A549 (cell line): Measurements from ENCODE around the gene ABCA3.

Source experiments
- POLR2AphosphoS2 ChIP-seq: conservative IDR thresholded peaks from 2 replicates; pipeline ENCODE4 v1.6.1; 2012; ENCODE audit warnings: low read length, improper control_type of control experiment, inconsistent platforms
- TFCP2L1 ChIP-seq: fragments of 250-450 bp; sonication (Bioruptor Pico); IDR thresholded peaks from 2 replicates; pipeline ENCODE4 v1.5.0; 2021; ENCODE audit warnings: mild to moderate bottlenecking
- TF ChIP-seq, protein P1 (sequence below): fragments of >200 bp; sonication (Bioruptor Twin); formaldehyde crosslinking; IDR thresholded peaks from 3 replicates; pipeline ENCODE4 v1.5.1; 2016

DNA sequence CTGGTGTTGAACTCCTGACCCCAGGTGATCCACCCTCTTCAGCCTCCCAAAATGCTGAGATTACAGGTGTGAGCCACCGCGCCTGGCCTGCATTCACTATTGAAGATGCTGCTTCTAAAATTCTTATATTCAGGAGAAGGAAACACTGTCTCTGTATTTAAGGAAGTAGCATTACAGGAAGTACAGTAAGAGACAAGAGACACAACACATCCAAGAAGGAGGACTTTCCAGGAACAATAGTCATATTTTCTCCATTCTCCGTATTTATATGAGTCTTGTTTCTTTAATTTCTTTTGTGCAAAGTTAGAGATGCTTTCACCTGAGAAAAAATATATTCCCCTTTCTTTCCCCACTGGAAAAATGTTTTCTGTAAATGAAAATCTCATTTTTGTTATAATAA is 18.3 kb upstream of the ABCA3 start:
- TF ChIP-seq TFCP2L1, result no peak
- TF ChIP-seq, protein P1, sequence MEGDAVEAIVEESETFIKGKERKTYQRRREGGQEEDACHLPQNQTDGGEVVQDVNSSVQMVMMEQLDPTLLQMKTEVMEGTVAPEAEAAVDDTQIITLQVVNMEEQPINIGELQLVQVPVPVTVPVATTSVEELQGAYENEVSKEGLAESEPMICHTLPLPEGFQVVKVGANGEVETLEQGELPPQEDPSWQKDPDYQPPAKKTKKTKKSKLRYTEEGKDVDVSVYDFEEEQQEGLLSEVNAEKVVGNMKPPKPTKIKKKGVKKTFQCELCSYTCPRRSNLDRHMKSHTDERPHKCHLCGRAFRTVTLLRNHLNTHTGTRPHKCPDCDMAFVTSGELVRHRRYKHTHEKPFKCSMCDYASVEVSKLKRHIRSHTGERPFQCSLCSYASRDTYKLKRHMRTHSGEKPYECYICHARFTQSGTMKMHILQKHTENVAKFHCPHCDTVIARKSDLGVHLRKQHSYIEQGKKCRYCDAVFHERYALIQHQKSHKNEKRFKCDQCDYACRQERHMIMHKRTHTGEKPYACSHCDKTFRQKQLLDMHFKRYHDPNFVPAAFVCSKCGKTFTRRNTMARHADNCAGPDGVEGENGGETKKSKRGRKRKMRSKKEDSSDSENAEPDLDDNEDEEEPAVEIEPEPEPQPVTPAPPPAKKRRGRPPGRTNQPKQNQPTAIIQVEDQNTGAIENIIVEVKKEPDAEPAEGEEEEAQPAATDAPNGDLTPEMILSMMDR, result no peak
- TF ChIP-seq POLR2AphosphoS2, result no peak
